T-cell (primary cell): ENCODE data around the gene RBM5. TPM values are rescaled to one million over a fixed set of nuclear protein-coding genes. Genes with fewer than 3 reads are reported as not detected.

Experiments used
- total RNA-seq, 35 experiments: library from RNA in 6 of 35; stranded (reverse) in 6 of 35; fragments of 120-200 nt in 1 of 35; gene quantifications; one replicate each; pipeline versions ENCODE4 v1.2.1 to v1.2.4 and lab custom pipeline; 2013 to 2026

RBM5 gene
- total RNA-seq, 5 donors from 2014 or later (not counting 1 experiment from before 2014, with no cell fraction given): 293 to 354 (median 316) TPM

Other genes starting within 250 kb of the RBM5 start
- gene TRAIP, start 232.4 kb upstream of the RBM5 start, total RNA-seq: 1 to 10 TPM; 4.0 to 5.7 (median 4.4) TPM
- gene CAMKV, start 219.0 kb upstream of the RBM5 start, total RNA-seq: under 1 TPM in 3 of 5 donors, not detected in 2; 0.18 to 0.35 (median 0.28) TPM
- gene MST1R, start 185.0 kb upstream of the RBM5 start, total RNA-seq: 1 to 10 TPM in 4 of 5 donors, under 1 TPM in 1; 0.59 to 1.6 (median 1.3) TPM
- 10 to 100 TPM in 3 of 5 donors, 1 to 10 TPM in 2; 5.4 to 15.0 (median 11.7) TPM for gene MON1A, start 159.1 kb upstream of the RBM5 start, total RNA-seq
- 100 to 1,000 TPM; 127 to 149 (median 140) TPM for gene RBM6, start 148.8 kb upstream of the RBM5 start, total RNA-seq
- gene SEMA3F, start 66.4 kb downstream of the RBM5 start, total RNA-seq: under 1 TPM in 4 of 5 donors, not detected in 1; 0.32 to 0.46 (median 0.36) TPM
- under 1 TPM in 1 of 5 donors, not detected in 4; 0.28 TPM for gene GNAT1, start 102.7 kb downstream of the RBM5 start, total RNA-seq
- gene SLC38A3, start 116.4 kb downstream of the RBM5 start, total RNA-seq: under 1 TPM in 4 of 5 donors, not detected in 1; 0.29 to 0.98 (median 0.44) TPM
- gene GNAI2, start 147.3 kb downstream of the RBM5 start, total RNA-seq: 100 to 1,000 TPM; 257 to 313 (median 287) TPM
- gene SEMA3B, start 180.2 kb downstream of the RBM5 start, total RNA-seq: 1 to 10 TPM in 3 of 5 donors, under 1 TPM in 2; 0.33 to 2.5 (median 1.5) TPM
- not detected for gene LSMEM2, start 190.2 kb downstream of the RBM5 start, total RNA-seq
- gene IFRD2, start 203.5 kb downstream of the RBM5 start, total RNA-seq: 10 to 100 TPM; 50.0 to 91.2 (median 75.9) TPM
- 1 to 10 TPM; 2.6 to 6.2 (median 3.9) TPM for gene HYAL3, start 210.5 kb downstream of the RBM5 start, total RNA-seq
- 10 to 100 TPM; 33.8 to 45.7 (median 43.9) TPM for gene NAA80, start 210.5 kb downstream of the RBM5 start, total RNA-seq
- under 1 TPM in 3 of 5 donors, not detected in 2; 0.61 to 0.79 (median 0.69) TPM for gene HYAL1, start 214.7 kb downstream of the RBM5 start, total RNA-seq
- 1 to 10 TPM in 4 of 5 donors, under 1 TPM in 1; 0.50 to 6.8 (median 3.0) TPM for gene HYAL2, start 233.8 kb downstream of the RBM5 start, total RNA-seq
- 10 to 100 TPM; 14.9 to 33.1 (median 26.8) TPM for gene TUSC2, start 239.3 kb downstream of the RBM5 start, total RNA-seq